Measurements from ENCODE around the gene HPCAL1.

HPCAL1 gene

GRCh38 chr2:10325278-10326145 lies 22.8 kb downstream of the HPCAL1 start:
- no peak for DNase-seq

GRCh38 chr2:10326151-10326616 lies 23.5 kb downstream of the HPCAL1 start:
- DNase-seq, result no peak

GRCh38 chr2:10326707-10327594 lies 24.2 kb downstream of the HPCAL1 start:
- DNase-seq, result no peak

- no peak for DNase-seq
Observed at GRCh38 chr2:10327896-10328669, 25.4 kb downstream of the HPCAL1 start.

GRCh38 chr2:10328670-10329579 lies 26.2 kb downstream of the HPCAL1 start:
- DNase-seq, result no peak

- no peak for DNase-seq
Observed at GRCh38 chr2:10329580-10329879, 26.8 kb downstream of the HPCAL1 start.

- DNase-seq, result peak; percentile 74
Observed at GRCh38 chr2:10329880-10330699, 27.4 kb downstream of the HPCAL1 start.

- no peak for DNase-seq
Observed at GRCh38 chr2:10330700-10331026, 28.0 kb downstream of the HPCAL1 start.

- no peak for DNase-seq
Observed at GRCh38 chr2:10331027-10331701, 28.5 kb downstream of the HPCAL1 start.

- DNase-seq, result no peak
Observed at GRCh38 chr2:10331702-10332401, 29.1 kb downstream of the HPCAL1 start.

GRCh38 chr2:10332402-10333246 lies 29.9 kb downstream of the HPCAL1 start:
- DNase-seq, result no peak

GRCh38 chr2:10333247-10333613 lies 30.5 kb downstream of the HPCAL1 start:
- no peak for DNase-seq

- DNase-seq, result no peak
Observed at GRCh38 chr2:10333966-10334365, 31.3 kb downstream of the HPCAL1 start.

- DNase-seq, result no peak
Observed at GRCh38 chr2:10335046-10335840, 32.5 kb downstream of the HPCAL1 start.

GRCh38 chr2:10336283-10336682 lies 33.6 kb downstream of the HPCAL1 start:
- no peak for DNase-seq

- DNase-seq, result no peak
Observed at GRCh38 chr2:10337449-10338269, 35.0 kb downstream of the HPCAL1 start.

All from EL (cell line).